ENCODE results near the gene MED8.

MED8 gene

DNA sequence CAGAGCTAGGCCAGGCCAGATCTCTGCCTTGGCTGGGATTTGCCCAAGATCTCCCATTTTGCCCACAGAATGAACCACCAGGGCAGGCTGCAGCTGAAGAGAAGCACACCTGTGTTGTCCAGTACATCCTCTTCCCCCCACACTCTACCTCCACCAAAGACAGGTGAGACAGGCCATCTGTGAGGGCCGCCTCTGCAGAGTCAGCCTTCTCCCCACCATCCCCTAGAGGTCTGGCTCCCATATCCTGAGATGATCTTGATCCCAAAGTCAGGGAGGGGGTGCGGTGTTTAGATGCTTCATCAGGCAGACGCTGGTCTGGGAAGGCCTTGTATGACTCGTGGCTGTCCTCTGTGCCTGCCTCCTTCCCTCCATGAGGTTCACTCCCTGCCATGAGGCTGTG lies 35.4 kb upstream of the MED8 start:
- Histone ChIP-seq H3K4me2 (ENCODE audit: low read length) (no peak overlapping the region), H3F3A (ENCODE audit: insufficient read depth, low read length) (no peaks in the 10 kb centered on the region), H2AFZ (ENCODE audit: low read length) (no peak overlapping the region), H3K9ac (ENCODE audit: low read length) (no peak overlapping the region), H3K9me2 (ENCODE audit: low read depth, low read length) (no peaks in the 10 kb centered on the region), H3K9me3 (ENCODE audit: low read length) (no peaks in the 10 kb centered on the region), H3K4me1 (ENCODE audit: insufficient read depth, low read length, severe bottlenecking) (no peaks in the 10 kb centered on the region), H3K79me2 (ENCODE audit: insufficient read depth, low read length) (no peaks in the 10 kb centered on the region), H4K20me1 (ENCODE audit: insufficient read depth, low read length) (no peaks in the 10 kb centered on the region), H3K27me3 (ENCODE audit: insufficient read depth, low read length) (no peaks in the 10 kb centered on the region), H3K4me3 (ENCODE audit: low read depth, low read length, poor library complexity, severe bottlenecking) (no peak overlapping the region), H3K27ac (ENCODE audit: low read depth, low read length, poor library complexity, severe bottlenecking) (no peak overlapping the region), H3K36me3 (ENCODE audit: insufficient read depth, low read length) (peaks cover 84% of the 10 kb centered on the region)
- TF ChIP-seq EZH2 (IDR thresholded peaks at IDR 0.05; ENCODE audit: borderline replicate concordance, low read length) = no peak
- TF ChIP-seq, protein P1, sequence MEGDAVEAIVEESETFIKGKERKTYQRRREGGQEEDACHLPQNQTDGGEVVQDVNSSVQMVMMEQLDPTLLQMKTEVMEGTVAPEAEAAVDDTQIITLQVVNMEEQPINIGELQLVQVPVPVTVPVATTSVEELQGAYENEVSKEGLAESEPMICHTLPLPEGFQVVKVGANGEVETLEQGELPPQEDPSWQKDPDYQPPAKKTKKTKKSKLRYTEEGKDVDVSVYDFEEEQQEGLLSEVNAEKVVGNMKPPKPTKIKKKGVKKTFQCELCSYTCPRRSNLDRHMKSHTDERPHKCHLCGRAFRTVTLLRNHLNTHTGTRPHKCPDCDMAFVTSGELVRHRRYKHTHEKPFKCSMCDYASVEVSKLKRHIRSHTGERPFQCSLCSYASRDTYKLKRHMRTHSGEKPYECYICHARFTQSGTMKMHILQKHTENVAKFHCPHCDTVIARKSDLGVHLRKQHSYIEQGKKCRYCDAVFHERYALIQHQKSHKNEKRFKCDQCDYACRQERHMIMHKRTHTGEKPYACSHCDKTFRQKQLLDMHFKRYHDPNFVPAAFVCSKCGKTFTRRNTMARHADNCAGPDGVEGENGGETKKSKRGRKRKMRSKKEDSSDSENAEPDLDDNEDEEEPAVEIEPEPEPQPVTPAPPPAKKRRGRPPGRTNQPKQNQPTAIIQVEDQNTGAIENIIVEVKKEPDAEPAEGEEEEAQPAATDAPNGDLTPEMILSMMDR (IDR thresholded peaks at IDR 0.05; ENCODE audit: low read length) = no peak

DNA sequence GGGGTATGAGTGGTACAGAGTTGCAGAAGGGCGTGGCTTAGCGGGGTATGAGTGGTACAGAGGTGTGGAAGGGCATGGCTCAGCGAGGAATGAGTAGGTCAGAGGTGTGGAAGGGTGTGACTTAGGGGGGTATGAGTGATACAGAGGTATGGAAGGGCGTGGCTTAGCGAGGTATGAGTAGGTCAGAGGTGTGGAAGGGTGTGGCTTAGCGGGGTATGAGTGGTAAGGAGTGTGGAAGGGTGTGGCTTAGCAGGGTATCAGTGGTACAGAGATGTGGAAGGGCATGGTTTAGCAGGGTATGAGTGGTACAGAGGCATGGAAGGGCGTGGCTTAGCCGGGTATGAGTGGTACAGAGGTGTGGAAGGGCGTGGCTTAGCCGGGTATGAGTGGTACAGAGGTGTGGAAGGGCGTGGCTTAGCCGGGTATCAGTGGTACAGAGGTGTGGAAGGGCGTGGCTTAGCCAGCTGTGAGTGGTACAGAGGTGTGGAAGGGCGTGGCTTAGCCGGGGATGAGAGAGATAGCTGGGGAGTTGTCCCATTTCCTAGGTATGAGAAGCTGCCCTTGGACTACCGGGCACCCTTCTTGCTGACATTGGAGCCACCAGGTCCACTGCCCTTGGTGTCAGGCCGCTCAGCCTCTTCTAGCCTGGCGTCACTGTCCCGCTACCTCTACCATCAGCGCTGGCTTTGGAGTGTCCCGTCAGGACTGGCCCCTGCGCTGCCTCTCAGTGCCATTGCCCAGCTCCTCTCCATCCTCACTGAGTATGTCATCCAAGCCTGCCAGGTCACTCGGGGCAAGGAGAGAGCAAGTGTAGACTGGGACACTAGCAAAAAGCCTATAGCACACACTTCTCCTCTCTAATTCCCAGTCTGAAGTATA lies 34.3 kb upstream of the MED8 start:
- H3K9ac ChIP-seq (ENCODE audit: low read length) = no peak overlapping the region
- H3K27ac ChIP-seq (ENCODE audit: low read depth, low read length, poor library complexity, severe bottlenecking) = no peak overlapping the region
- H3K4me1 ChIP-seq (ENCODE audit: insufficient read depth, low read length, severe bottlenecking) = no peaks in the 10 kb centered on the region
- H3K9me2 ChIP-seq (ENCODE audit: low read depth, low read length) = no peaks in the 10 kb centered on the region
- H3K36me3 ChIP-seq (ENCODE audit: insufficient read depth, low read length) = peaks cover 86% of the 10 kb centered on the region
- H2AFZ ChIP-seq (ENCODE audit: low read length) = no peak overlapping the region
- H3F3A ChIP-seq (ENCODE audit: insufficient read depth, low read length) = no peaks in the 10 kb centered on the region
- no peaks in the 10 kb centered on the region for H4K20me1 ChIP-seq (ENCODE audit: insufficient read depth, low read length)
- H3K79me2 ChIP-seq (ENCODE audit: insufficient read depth, low read length) = no peaks in the 10 kb centered on the region
- no peak overlapping the region for H3K4me3 ChIP-seq (ENCODE audit: low read depth, low read length, poor library complexity, severe bottlenecking)
- TF ChIP-seq EZH2 (IDR thresholded peaks at IDR 0.05; ENCODE audit: borderline replicate concordance, low read length) = no peak
- TF ChIP-seq, protein P1 (IDR thresholded peaks at IDR 0.05; ENCODE audit: low read length) = no peak
- H3K9me3 ChIP-seq (ENCODE audit: low read length) = no peaks in the 10 kb centered on the region
- H3K27me3 ChIP-seq (ENCODE audit: insufficient read depth, low read length) = no peaks in the 10 kb centered on the region
- no peak overlapping the region for H3K4me2 ChIP-seq (ENCODE audit: low read length)

DNA sequence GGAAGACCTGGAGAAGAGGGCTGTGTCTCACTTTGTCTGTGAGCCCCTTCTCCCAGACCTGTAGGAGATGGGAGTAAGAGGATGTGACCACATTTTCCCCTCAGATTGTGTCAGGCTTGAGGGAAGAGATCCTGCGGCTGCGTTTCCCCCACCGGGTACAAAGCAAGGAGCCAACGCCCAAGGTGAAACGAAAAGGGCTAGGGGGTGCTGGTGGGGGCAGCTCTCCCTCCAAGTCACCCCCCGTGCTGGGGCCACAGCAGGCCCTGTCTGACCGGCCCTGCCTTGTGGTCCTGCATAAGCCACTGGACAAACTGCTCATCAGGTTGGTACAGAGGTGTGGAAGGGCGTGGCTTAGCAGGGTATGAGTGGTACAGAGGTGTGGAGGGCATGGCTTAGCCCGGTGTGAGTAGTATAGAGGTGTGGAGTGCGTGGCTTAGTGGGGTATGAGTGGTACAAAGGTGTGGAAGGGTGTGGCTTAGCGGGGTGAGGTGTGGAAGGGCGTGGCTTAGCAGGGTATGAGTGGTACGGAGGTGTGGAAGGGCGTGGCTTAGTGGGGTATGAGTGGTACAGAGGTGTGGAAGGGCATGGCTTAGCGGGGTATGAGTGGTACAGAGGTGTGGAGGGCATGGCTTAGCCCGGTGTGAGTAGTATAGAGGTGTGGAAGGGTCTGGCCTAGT lies 33.5 kb upstream of the MED8 start:
- TF ChIP-seq, protein P1 (IDR thresholded peaks at IDR 0.05; ENCODE audit: low read length) = no peak
- TF ChIP-seq EZH2 (IDR thresholded peaks at IDR 0.05; ENCODE audit: borderline replicate concordance, low read length) = no peak
- Histone ChIP-seq H3K27ac (ENCODE audit: low read depth, low read length, poor library complexity, severe bottlenecking) (no peak overlapping the region), H3K79me2 (ENCODE audit: insufficient read depth, low read length) (no peaks in the 10 kb centered on the region), H3K9ac (ENCODE audit: low read length) (no peak overlapping the region), H3K9me3 (ENCODE audit: low read length) (no peaks in the 10 kb centered on the region), H2AFZ (ENCODE audit: low read length) (no peak overlapping the region), H4K20me1 (ENCODE audit: insufficient read depth, low read length) (no peaks in the 10 kb centered on the region), H3K27me3 (ENCODE audit: insufficient read depth, low read length) (no peaks in the 10 kb centered on the region), H3K4me1 (ENCODE audit: insufficient read depth, low read length, severe bottlenecking) (no peaks in the 10 kb centered on the region), H3K4me3 (ENCODE audit: low read depth, low read length, poor library complexity, severe bottlenecking) (no peak overlapping the region), H3K9me2 (ENCODE audit: low read depth, low read length) (no peaks in the 10 kb centered on the region), H3K36me3 (ENCODE audit: insufficient read depth, low read length) (peaks cover 84% of the 10 kb centered on the region), H3K4me2 (ENCODE audit: low read length) (no peak overlapping the region), H3F3A (ENCODE audit: insufficient read depth, low read length) (no peaks in the 10 kb centered on the region)

Data from OCI-LY1 (cell line).